Right lobe of liver (tissue), 6 donors: ENCODE measurements around the gene GPR33. TPM values are rescaled to one million over a fixed set of nuclear protein-coding genes. Genes with fewer than 3 reads are reported as not detected.

ENCODE experiments used
- ATAC-seq, 4 donors: fragments of 200-7000 bp; cut with Tn5 transposase; one replicate each; pipeline ENCODE4 v1.9.1; 2020; ENCODE audit warnings: mild to moderate bottlenecking in 4 of 4, moderate library complexity in 4 of 4
- DNase-seq, 3 donors: peaks; one replicate each; pipeline ENCODE4 v3.0.0-alpha.2; 2020
- H3K27ac ChIP-seq, 3 donors: fragments of 200-600 bp; one replicate each; pipeline ENCODE4 v1.8.0; 2022
- H3K27me3 ChIP-seq, 2 donors: fragments of 200-600 bp; one replicate each; pipeline ENCODE4 v1.8.0; 2022
- H3K36me3 ChIP-seq, 4 donors: fragments of 200-600 bp; sonication (generic) in 1 of 4; one replicate each; pipeline versions ENCODE4 v1.5.1 to v1.8.0; 2017 to 2022; ENCODE audit warnings: control low read depth in 1 of 4
- H3K4me1 ChIP-seq, 4 donors: fragments of 200-600 bp; sonication (generic) in 1 of 4; one replicate each; pipeline versions ENCODE4 v1.5.1 to v1.8.0; 2017 to 2022; ENCODE audit warnings: control low read depth in 1 of 4
- H3K4me3 ChIP-seq, 3 donors: fragments of 200-600 bp; one replicate each; pipeline ENCODE4 v1.8.0; 2022
- H3K9me3 ChIP-seq, 4 donors: fragments of 200-600 bp; sonication (generic) in 1 of 4; one replicate each; pipeline versions ENCODE4 v1.5.1 to v1.8.0; 2017 to 2022; ENCODE audit warnings: control low read depth in 1 of 4
- CTCF ChIP-seq, 4 donors: fragments of 200-600 bp in 3 of 4; fragments of 450-650 bp in 1 of 4; IDR thresholded peaks; one replicate each; pipeline versions ENCODE4 v1.5.1 to v1.8.0; 2016 to 2022; ENCODE audit warnings: antibody characterized with exemption in 4 of 4, mild to moderate bottlenecking in 2 of 4
- POLR2A ChIP-seq: fragments of 450-650 bp; IDR thresholded peaks from one replicate; pipeline ENCODE4 v1.6.1; 2017; ENCODE audit warnings: antibody characterized with exemption, mild to moderate bottlenecking
- WGBS: methylation state at CpG from one replicate; pipeline ENCODE4 v1.1.6; 2018; ENCODE audit warnings: low coverage, low lambda C conversion rate; ENCODE audit not compliant: insufficient coverage; ENCODE audit errors: missing lambda C conversion rate; 5-methylcytosine and 5-hydroxymethylcytosine counted together
- intact Hi-C, 2 donors: fragments of 100-400 bp; cut with DNase I; formaldehyde crosslinking; loops; one replicate each; pipeline versions ENCODE4 v1.11.2 to v1.14.1; 2022
- long read RNA-seq: library from polyadenylated mRNA; unstranded; transcript quantifications from one replicate; pipeline ENCODE4 v2.0.0, GENCODE V29; 2019
- total RNA-seq, 6 experiments: library from RNA; depleted of rRNA in 2 of 6; stranded (reverse); fragments of >200 nt in 2 of 6; fragmentation: NEBNext Ultra II Directional in 3 of 6; extraction: Animal tissue kit (Norgen Biotek cat#: 25700) in 3 of 6; gene quantifications; one replicate each; pipeline versions ENCODE4 v1.1.0 to v1.2.4, GENCODE V29; 2016 to 2023
- donor health status: DM: no; HTN: yes; CAD: no.
- donor health status: DM: no; HTN: no; CAD: no.
- donor health status: DM: no; HTN: no; CAD: no.
- donor health status: DM: no; HTN: yes; CAD: no.
- donor health status: DM: no; HTN: yes; CAD: no.

The GPR33 gene
- not detected for total RNA-seq
- long read RNA-seq, result 0 reads

- 29% methylated on average over 1 of the region's 1 CpG for WGBS
- no peak for ATAC-seq
- intact Hi-C loops, result no loop called here
Observed at GRCh38 chr14:31487886-31488285, at the start of gene GPR33. Gene GPR33 (minus strand): TSS chr14:31488039. CDS start chr14:31483965, 4,074 bp downstream.

GRCh38 chr14:31536201-31536960 lies 48.5 kb upstream of the GPR33 start:
- H3K9me3 ChIP-seq, result no peaks in the 10 kb centered on the region
- TF ChIP-seq POLR2A, result no peak
- no peak for TF ChIP-seq CTCF (IDR thresholded peaks at IDR 0.05)
- intact Hi-C loops, result no loop called here
- DNase-seq (no peak), ATAC-seq (no peak)
- no peaks in the 10 kb centered on the region for H3K27me3 ChIP-seq
- H3K4me1 ChIP-seq, result no peaks in the 10 kb centered on the region
- H3K36me3 ChIP-seq, result no peaks in the 10 kb centered on the region
- no peak overlapping the region for H3K27ac ChIP-seq
- H3K4me3 ChIP-seq, result no peak overlapping the region
- 62% methylated on average over 5 of the region's 5 CpGs for WGBS

More at GRCh38 chr14:31487886-31488285, at the start of gene GPR33:
- Histone ChIP-seq H3K4me1 (no peaks in the 10 kb centered on the region), H3K9me3 (no peaks in the 10 kb centered on the region), H3K36me3 (no peaks in the 10 kb centered on the region), H3K27ac (no peak within 1 kb of the TSS), H3K27me3 (no peaks in the 10 kb centered on the region), H3K4me3 (no peak within 1 kb of the TSS)
- DNase-seq, result no peak
- no peak for TF ChIP-seq CTCF (IDR thresholded peaks at IDR 0.05)
- TF ChIP-seq POLR2A, result no peak

- Histone ChIP-seq H3K36me3 (no peaks in the 10 kb centered on the region), H3K4me1 (no peaks in the 10 kb centered on the region), H3K27ac (no peak overlapping the region), H3K9me3 (no peaks in the 10 kb centered on the region), H3K4me3 (no peak overlapping the region), H3K27me3 (no peaks in the 10 kb centered on the region)
- DNase-seq, result no peak
- ATAC-seq, result no peak
- intact Hi-C loops, result no loop called here
- WGBS, result 42% methylated on average over 7 of the region's 7 CpGs
- no peak for TF ChIP-seq CTCF (IDR thresholded peaks at IDR 0.05)
- TF ChIP-seq POLR2A, result no peak
Observed at GRCh38 chr14:31530136-31530535, 42.3 kb upstream of the GPR33 start.

GRCh38 chr14:31529053-31529452 lies 41.2 kb upstream of the GPR33 start:
- intact Hi-C loops, result no loop called here
- H3K36me3 ChIP-seq, result no peaks in the 10 kb centered on the region
- ATAC-seq, result peak in 1 of 4 donors; percentile 40
- no peak overlapping the region for H3K27ac ChIP-seq
- no peaks in the 10 kb centered on the region for H3K9me3 ChIP-seq
- 17% methylated on average over 1 of the region's 1 CpG for WGBS
- TF ChIP-seq CTCF (IDR thresholded peaks at IDR 0.05), result no peak
- no peak for TF ChIP-seq POLR2A
- DNase-seq, result no peak
- H3K4me3 ChIP-seq, result no peak overlapping the region
- no peaks in the 10 kb centered on the region for H3K27me3 ChIP-seq
- H3K4me1 ChIP-seq, result no peaks in the 10 kb centered on the region
